Endodermal cell (in vitro differentiated cells): ENCODE data around the gene ZDHHC14. TPM values are rescaled to one million over a fixed set of nuclear protein-coding genes. Genes with fewer than 3 reads are reported as not detected.

Experiments
- DNase-seq: peaks from one replicate; pipeline ENCODE4 v3.0.0-alpha.2; 2017
- H3K27ac ChIP-seq: 2 replicates; pipeline ENCODE4 v1.5.1; 2013; ENCODE audit warnings: mild to moderate bottlenecking, low read depth, low read length, moderate library complexity
- H3K27me3 ChIP-seq: 2 replicates; pipeline ENCODE4 v1.6.1; 2013; ENCODE audit warnings: mild to moderate bottlenecking, low read length, moderate library complexity; ENCODE audit not compliant: insufficient read depth, control insufficient read depth, poor library complexity, severe bottlenecking
- H3K36me3 ChIP-seq: 2 replicates; pipeline ENCODE4 v1.7.0; 2013; ENCODE audit warnings: mild to moderate bottlenecking, low read length, moderate library complexity; ENCODE audit not compliant: control insufficient read depth, insufficient read depth
- H3K4me1 ChIP-seq: one replicate; pipeline ENCODE4 v1.7.0; 2013; ENCODE audit warnings: low read length; ENCODE audit not compliant: control insufficient read depth, insufficient read depth
- H3K4me3 ChIP-seq: 2 replicates; pipeline ENCODE4 v1.5.1; 2013; ENCODE audit warnings: mild to moderate bottlenecking, low read length, moderate library complexity
- H3K9ac ChIP-seq: 2 replicates; pipeline ENCODE4 v1.6.1; 2013; ENCODE audit warnings: mild to moderate bottlenecking, low read length, moderate library complexity; ENCODE audit not compliant: poor library complexity, severe bottlenecking; ENCODE audit errors: extremely low read depth
- H3K9me3 ChIP-seq: 2 replicates; pipeline ENCODE4 v1.6.1; 2013; ENCODE audit warnings: mild to moderate bottlenecking, low read length, moderate library complexity; ENCODE audit not compliant: control insufficient read depth
- H3K27ac Mint-ChIP-seq: 2 replicates; pipeline ENCODE4 v1.8.0; 2020; ENCODE audit warnings: mixed read lengths
- H3K27me3 Mint-ChIP-seq: 2 replicates; pipeline ENCODE4 v1.8.0; 2021; ENCODE audit warnings: mild to moderate bottlenecking, mixed read lengths; ENCODE audit not compliant: insufficient read depth
- H3K36me3 Mint-ChIP-seq: 2 replicates; pipeline ENCODE4 v1.8.0; 2020; ENCODE audit warnings: low read depth, mixed read lengths
- H3K4me1 Mint-ChIP-seq: 2 replicates; pipeline ENCODE4 v1.8.0; 2020; ENCODE audit warnings: mixed read lengths
- H3K4me3 Mint-ChIP-seq: 2 replicates; pipeline ENCODE4 v1.8.0; 2020; ENCODE audit warnings: mild to moderate bottlenecking, moderate library complexity, mixed read lengths
- H3K9me3 Mint-ChIP-seq: 2 replicates; pipeline ENCODE4 v1.8.0; 2020; ENCODE audit warnings: mild to moderate bottlenecking, mixed read lengths
- CTCF ChIP-seq: fragments of 200-600 bp; sonication (generic); conservative IDR thresholded peaks from 2 replicates; pipeline ENCODE4 v1.5.0; 2021; ENCODE audit warnings: antibody characterized with exemption, mild to moderate bottlenecking
- WGBS, 2 experiments: methylation state at CpG; one replicate each; pipeline versions ENCODE4 v1.1.5 to v1.1.7; 2013; ENCODE audit warnings: missing lambda C conversion rate in 2 of 2, mixed read lengths in 1 of 2; ENCODE audit not compliant: insufficient coverage in 1 of 2, insufficient read length in 1 of 2; 5-methylcytosine and 5-hydroxymethylcytosine counted together
- total RNA-seq, 2 donors: library from RNA; stranded (reverse); fragmentation: NEBNext Ultra II Directional in 1 of 2; extraction: Animal tissue kit (Norgen Biotek cat#: 25700) in 1 of 2; gene quantifications; 2 replicates in 1 of 2; 3 replicates in 1 of 2; pipeline ENCODE4 v1.2.1, GENCODE V29; 2021

Gene ZDHHC14
- total RNA-seq, 2 donors from 2014 or later = 2.3 to 4.5 TPM

GRCh38 chr6:157503018-157503747 lies 122.2 kb downstream of the ZDHHC14 start:
- no peak overlapping the region for H3K27ac ChIP-seq
- WGBS, 2 experiments = 82 to 84% methylated on average over 4 to 6 of the region's 6 CpGs
- H3K4me1 Mint-ChIP-seq = no peaks in the 10 kb centered on the region
- peaks cover 43% of the 10 kb centered on the region for H3K9me3 Mint-ChIP-seq
- no peaks in the 10 kb centered on the region for H3K27me3 Mint-ChIP-seq
- no peak for DNase-seq
- no peaks in the 10 kb centered on the region for H3K27me3 ChIP-seq
- no peak overlapping the region for H3K9ac ChIP-seq
- no peaks in the 10 kb centered on the region for H3K4me1 ChIP-seq
- H3K36me3 ChIP-seq = no peaks in the 10 kb centered on the region
- peaks cover 17% of the 10 kb centered on the region for H3K9me3 ChIP-seq
- no peak overlapping the region for H3K4me3 Mint-ChIP-seq
- H3K36me3 Mint-ChIP-seq = peaks cover 7% of the 10 kb centered on the region
- TF ChIP-seq CTCF = no peak
- H3K4me3 ChIP-seq = no peak overlapping the region
- no peak overlapping the region for H3K27ac Mint-ChIP-seq

- Mint-ChIP-seq H3K9me3 (peaks cover 50% of the 10 kb centered on the region), H3K4me3 (no peak overlapping the region)
- TF ChIP-seq CTCF = no peak
These were observed 125.0 kb downstream of the ZDHHC14 start for GRCh38 chr6:157505912-157506491.

GRCh38 chr6:157510323-157511188 lies 129.6 kb downstream of the ZDHHC14 start:
- WGBS, 2 experiments = 86 to 91% methylated on average over 14 to 24 of the region's 24 CpGs
- Mint-ChIP-seq H3K4me3 (no peak overlapping the region), H3K9me3 (peaks cover 31% of the 10 kb centered on the region), H3K4me1 (peaks cover 7% of the 10 kb centered on the region), H3K27ac (no peak overlapping the region), H3K36me3 (peaks cover 4% of the 10 kb centered on the region), H3K27me3 (no peaks in the 10 kb centered on the region)
- Histone ChIP-seq H3K36me3 (no peaks in the 10 kb centered on the region), H3K9ac (no peak overlapping the region), H3K4me3 (no peak overlapping the region), H3K4me1 (no peaks in the 10 kb centered on the region), H3K27ac (no peak overlapping the region), H3K9me3 (peaks cover 13% of the 10 kb centered on the region), H3K27me3 (no peaks in the 10 kb centered on the region)
- no peak for TF ChIP-seq CTCF
- DNase-seq = no peak

More at GRCh38 chr6:157505912-157506491, 125.0 kb downstream of the ZDHHC14 start:
- no peak overlapping the region for H3K27ac Mint-ChIP-seq
- Histone ChIP-seq H3K9me3 (peaks cover 17% of the 10 kb centered on the region), H3K4me1 (no peaks in the 10 kb centered on the region), H3K27ac (no peak overlapping the region), H3K36me3 (no peaks in the 10 kb centered on the region), H3K9ac (no peak overlapping the region), H3K27me3 (no peaks in the 10 kb centered on the region), H3K4me3 (no peak overlapping the region)
- H3K36me3 Mint-ChIP-seq = peaks cover 7% of the 10 kb centered on the region
- H3K4me1 Mint-ChIP-seq = no peaks in the 10 kb centered on the region
- no peaks in the 10 kb centered on the region for H3K27me3 Mint-ChIP-seq
- 80 to 83% methylated on average over 2 to 3 of the region's 3 CpGs for WGBS, 2 experiments
- no peak for DNase-seq
